Fibroblast of mammary gland (primary cell): ENCODE results near the gene CARS1.
A peak's percentile ranks its signal among the peaks of the same experiment; 100 is the strongest.

Experiments used
- DNase-seq: peaks from one replicate; pipeline ENCODE4 v3.0.0-alpha.2; 2010; ENCODE audit warnings: low read depth
- H3K4me3 ChIP-seq: 2 replicates; pipeline ENCODE4 v1.5.1; 2011; ENCODE audit warnings: low read depth, mild to moderate bottlenecking, low read length, moderate library complexity; ENCODE audit not compliant: control insufficient read depth
- CTCF ChIP-seq: conservative IDR thresholded peaks from 2 replicates; pipeline ENCODE4 v1.5.1; 2011; ENCODE audit warnings: low read depth, low read length, inconsistent platforms; ENCODE audit not compliant: control insufficient read depth, insufficient read depth

The CARS1 gene

GRCh38 chr11:3037040-3037944, 19.9 kb downstream of the CARS1 start:
- peak; percentile 75 for TF ChIP-seq CTCF
- no peak overlapping the region for H3K4me3 ChIP-seq
- DNase-seq: peak; percentile 70

GRCh38 chr11:3036419-3036818, 20.8 kb downstream of the CARS1 start:
- DNase-seq: no peak
- TF ChIP-seq CTCF: no peak
- H3K4me3 ChIP-seq: no peak overlapping the region

- no peak for TF ChIP-seq CTCF
- DNase-seq: no peak
- H3K4me3 ChIP-seq: no peak overlapping the region
Observed at GRCh38 chr11:3035333-3035732, 21.9 kb downstream of the CARS1 start.

GRCh38 chr11:3030289-3031070, 26.7 kb downstream of the CARS1 start:
- no peak overlapping the region for H3K4me3 ChIP-seq
- no peak for TF ChIP-seq CTCF
- DNase-seq: no peak

- H3K4me3 ChIP-seq: no peak overlapping the region
- no peak for DNase-seq
- TF ChIP-seq CTCF: no peak
Observed at GRCh38 chr11:3028813-3029212, 28.4 kb downstream of the CARS1 start.

GRCh38 chr11:3026803-3027202, 30.4 kb downstream of the CARS1 start:
- no peak for TF ChIP-seq CTCF
- no peak for DNase-seq
- H3K4me3 ChIP-seq: no peak overlapping the region
